ENCODE data around the gene CD52.

Gene CD52

DNA sequence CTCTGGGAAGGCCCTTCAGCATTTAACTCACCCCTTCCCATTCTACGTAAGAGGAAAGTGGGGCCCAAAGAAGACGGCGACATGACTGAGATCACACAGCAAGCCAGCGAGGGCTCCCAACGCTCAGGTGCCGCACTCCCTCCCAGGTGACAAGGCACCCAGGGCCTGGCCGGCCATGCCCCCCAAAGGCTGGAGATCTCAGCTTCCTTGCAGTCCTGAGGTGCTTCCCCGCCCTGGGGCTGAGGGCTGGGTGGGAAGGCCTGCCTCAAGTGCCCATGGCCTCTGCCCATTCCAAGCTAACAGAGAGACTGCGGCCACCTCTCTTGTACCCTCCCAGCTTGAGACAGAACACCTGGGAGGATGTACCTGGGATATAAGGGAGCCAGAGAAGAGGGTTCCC lies 37.2 kb downstream of the CD52 start:
- DNase-seq (ENCODE audit: low read depth in 2 of 2), result no peak

DNA sequence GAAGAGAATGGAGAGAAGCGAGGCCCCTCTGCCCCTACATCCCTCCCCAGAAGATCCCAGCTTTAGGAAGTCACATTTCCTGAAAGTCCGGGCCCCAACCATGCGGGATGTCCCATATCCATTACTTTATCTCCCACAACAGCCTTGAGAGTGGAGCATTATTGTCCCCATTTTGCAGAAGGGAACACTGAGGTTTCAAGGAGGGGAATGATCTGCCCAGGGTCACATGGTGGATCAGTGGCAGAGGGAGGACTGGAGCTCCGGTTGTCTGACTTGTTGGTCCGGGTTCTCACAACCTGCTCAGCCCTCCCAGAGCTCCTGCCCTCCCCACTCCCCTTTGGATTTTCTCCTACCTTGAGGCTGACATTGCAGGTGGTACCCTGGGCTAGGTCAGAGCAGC lies 38.3 kb downstream of the CD52 start:
- DNase-seq (ENCODE audit: low read depth in 2 of 2), result no peak

DNA sequence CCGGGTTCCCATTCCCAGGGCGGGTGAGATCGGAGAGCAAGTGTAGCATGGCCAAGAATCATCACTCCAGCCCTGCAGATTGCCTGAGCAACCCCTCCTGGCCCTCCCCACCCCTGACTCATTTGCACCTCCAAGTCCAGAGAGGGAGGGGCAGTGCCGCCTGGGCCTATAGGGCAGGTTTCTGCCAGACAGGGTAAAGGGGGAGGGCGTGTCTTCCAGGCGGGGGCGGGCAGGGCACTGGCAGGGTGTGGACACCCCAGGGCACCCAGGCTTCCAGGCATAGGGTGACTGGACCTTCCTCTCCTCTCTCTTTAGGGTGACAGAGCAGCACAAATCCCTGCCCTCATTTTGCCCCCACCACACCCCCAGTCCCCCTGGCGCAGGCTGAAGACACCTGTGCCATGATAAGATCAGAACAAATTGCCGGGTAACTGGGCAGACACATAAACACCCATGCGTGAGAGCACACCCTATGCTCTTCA lies 39.4 kb downstream of the CD52 start:
- no peak for DNase-seq (ENCODE audit: low read depth in 2 of 2)

DNA sequence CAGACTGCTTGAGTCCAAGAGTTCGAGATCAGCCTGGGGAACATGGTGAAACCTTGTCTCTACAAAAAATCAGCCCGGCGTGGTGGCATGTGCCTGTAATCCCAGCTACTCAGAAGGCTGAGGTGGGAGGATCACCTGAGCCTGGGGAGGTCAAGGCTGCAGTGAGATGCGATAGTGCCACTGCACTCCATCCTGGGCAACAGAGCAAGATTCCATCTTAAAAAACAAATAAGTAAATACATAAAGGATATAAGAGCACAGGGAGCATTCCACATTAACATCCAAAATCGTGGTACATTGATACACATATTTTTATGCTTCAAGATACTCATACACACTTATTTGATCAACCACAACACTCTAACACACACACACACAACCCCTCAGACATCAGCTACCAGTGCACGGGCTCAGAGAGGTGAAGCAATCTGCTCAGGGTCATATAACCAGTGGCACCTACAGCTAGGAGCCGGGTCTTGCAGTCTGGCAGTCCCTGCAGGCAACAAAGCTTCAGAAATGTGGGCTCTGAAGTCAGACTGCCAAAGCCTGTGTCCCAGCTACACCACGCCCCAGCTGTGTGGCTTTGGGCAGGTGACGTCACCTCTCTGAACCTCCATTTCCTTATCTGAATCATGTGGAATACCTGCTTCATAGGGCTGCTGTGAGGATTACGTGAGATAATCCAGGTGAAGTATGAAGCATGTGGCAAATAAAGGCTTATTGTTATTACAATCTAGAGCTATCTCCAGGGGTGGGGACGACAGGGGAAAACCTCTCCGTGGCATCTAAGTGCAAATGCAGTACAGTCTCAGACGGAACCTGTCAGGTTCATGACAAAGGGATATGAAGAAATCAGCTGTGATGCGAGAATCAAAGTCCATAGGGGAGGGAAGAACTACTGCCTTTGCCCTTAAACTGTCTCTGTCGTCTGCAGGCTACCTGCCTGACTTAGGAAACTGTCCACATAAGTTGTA lies 40.9 kb downstream of the CD52 start:
- peak; percentile 50 to 62 for DNase-seq (ENCODE audit: low read depth in 2 of 2)

DNA sequence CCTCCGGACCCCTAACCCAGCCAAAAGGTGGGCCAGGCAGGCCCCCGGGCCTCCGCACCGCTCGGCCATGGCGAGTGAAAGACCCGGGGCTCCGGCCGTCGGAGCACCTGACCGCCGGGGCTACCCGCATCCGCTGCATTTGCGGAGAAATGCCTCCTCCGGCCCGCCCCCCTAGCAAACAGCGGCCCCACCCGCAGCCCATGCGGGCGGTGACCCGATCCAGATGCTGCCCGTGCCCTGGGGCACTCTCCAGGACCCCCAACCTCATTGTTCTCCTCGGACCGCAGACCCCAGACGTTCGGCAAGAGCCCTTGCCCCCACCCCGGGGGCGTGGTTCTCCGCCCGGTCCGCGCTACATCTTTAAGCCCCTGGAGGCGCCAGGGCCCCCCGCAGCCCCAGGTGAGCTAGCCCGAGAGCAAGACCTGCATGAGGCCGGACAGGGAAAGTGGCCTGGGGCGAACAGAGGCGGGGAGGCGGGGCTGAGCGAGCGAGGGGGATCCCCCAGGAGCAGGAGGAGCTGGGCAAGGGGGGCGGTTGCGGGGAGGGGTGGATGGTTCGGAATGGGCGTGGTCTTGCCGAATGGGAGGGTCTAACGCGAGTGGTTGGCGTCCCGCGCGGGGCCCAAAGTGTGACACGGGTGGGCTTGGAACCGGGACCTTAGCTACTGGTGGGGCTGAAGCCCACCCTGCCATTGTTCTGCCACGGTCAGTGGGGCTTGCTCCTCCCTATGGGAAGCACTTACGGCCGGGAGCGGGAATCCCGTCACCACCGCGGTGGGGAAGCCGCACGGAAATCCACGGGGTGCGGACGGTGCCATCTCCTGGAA lies 42.4 kb downstream of the CD52 start:
- DNase-seq (ENCODE audit: low read depth in 2 of 2), result peak; percentile 16 to 33

DNA sequence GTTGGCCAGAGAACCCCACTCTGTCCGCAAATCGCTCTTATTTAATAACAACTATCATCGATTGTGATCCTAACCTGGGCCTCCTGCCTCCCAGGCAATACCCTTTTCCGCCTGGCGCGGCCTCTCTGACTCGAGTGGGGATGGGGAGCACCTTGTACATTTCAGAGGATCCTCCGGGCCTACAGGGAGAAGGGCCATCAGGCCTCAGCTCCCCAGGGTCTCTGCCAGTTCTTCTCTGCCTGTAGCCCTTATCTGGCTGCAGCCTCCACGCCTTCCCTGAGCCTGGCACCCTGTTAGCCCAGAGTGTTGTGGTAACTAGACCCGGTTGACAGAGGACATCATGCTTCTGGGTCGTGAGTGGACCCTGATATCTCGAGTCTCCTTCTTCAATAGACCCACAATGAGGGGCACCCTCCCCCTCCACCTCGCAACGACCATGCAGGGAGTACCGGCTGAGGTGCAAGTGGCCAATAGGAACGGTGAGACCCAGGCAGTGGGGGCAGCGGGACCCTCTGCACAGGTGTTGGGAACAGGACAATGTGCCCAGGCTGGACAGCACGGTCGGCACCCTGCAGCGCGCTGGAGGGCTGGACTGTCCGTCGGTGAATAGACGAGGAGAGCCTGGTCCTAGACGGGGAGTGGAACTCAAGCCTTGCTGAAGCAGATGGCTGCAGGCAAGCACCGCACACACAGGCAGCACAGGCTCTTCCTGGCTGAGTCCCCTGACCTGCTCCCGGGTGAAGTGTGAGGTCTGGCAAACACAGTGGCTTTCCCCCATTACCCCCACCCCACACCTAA lies 43.2 kb downstream of the CD52 start:
- no peak for DNase-seq (ENCODE audit: low read depth in 2 of 2)

DNA sequence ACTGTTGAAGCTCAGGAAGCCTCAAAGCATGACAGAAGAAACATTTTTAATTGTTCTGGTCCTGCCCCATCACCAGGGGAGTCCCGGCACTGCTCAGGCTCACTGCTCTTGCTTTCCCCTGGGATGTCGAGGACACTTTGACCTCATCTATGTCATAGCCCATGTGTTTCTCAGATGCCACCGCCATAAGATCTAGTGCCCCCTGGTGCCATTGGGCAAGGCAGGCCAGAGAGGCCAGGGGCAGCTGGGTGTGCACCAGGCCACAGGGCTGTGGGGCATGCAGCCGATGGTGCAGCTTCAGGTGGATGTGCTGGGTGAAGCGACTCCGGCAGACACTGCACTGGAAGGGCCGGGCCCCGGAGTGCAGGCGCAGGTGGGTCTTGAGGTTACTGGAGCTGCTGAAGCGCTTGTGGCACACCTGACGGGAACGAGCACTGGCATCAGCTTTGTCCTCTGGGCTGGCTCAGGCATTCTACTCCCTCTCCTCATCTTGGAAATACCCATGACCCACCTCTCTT lies 43.9 kb downstream of the CD52 start:
- no peak for DNase-seq (ENCODE audit: low read depth in 2 of 2)

DNA sequence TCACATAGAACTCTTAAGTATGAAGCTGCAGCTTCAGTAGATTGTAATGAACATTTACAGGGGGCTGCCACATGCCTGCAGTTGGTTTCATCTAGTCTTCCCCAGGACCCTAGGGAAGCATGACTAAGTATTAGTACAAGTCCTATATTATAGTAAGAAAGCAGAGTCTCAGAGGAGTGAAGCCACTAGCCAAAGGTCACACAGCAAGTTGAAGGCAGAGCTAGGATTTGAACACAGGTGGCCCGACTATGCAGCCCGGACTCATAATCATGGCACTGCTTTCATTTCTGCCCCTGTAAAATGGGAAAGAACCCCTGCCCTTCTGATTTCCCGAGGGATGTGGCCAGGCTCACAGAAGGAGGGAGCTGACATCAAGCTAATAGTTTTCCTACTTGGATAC lies 44.6 kb downstream of the CD52 start:
- DNase-seq (ENCODE audit: low read depth in 2 of 2), result no peak

DNA sequence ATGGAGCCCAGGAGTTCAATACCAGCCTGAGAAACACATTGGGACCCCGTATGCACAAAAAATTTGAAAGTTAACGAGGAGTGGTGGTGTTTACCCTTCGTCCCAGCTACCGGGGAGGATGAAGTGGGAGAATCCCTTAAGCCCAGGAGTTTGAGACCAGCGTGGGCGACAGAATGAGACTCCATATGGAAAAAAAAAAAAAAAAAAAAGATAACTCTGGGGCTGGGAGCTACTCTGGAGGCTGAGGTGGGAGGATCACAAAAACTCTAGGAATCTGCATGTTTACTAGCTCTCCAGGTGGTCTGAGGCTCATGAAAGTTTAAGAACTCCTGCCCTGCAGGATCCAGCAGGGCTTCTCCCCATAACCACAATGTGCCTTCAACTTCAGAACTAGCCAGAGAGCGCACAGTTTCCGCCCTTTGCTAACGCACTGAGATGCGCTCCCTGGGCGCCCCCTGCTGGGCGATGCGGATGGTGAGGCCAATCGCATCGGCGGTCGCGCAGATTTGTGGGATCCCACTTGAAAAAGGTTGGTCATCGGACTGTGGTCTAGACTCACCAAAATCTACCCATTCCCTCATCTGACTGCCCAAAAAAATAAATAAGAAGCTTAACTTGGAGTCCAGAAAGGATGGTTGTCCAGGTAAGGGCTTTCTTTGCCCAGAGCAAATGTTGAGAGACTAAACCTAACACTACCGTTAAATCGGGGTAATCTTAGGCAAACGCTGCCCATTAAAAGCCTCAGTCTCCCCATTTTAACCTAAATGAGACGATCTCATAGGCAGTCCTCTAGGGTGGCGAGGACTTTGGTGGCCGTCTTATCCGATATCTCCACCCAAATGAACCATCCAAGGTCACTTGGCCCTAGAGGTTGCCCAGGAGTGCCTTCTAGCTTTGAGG lies 46.0 kb downstream of the CD52 start:
- peak; percentile 72 to 83 for DNase-seq (ENCODE audit: low read depth in 2 of 2)

DNA sequence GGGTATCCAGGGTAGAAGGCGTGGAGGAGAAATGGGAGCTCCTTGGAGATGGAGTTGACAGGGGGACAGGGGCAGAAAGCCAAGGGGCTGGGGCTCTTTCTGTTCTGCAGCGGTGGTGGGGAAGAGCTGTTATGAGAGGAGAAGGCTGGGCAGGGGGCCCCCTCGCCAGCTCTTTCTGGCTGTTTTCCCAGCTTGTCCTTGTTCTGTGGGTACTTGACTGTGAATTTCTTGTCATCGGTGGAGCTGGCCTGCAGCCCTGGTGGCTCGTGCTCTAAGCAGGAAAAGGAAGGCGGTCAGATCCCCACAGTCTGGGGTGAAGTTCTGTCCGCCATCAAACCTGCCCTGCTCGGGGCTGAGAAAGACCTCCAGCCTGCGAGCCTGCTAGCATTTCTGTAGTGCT lies 47.2 kb downstream of the CD52 start:
- no peak for DNase-seq (ENCODE audit: low read depth in 2 of 2)

DNA sequence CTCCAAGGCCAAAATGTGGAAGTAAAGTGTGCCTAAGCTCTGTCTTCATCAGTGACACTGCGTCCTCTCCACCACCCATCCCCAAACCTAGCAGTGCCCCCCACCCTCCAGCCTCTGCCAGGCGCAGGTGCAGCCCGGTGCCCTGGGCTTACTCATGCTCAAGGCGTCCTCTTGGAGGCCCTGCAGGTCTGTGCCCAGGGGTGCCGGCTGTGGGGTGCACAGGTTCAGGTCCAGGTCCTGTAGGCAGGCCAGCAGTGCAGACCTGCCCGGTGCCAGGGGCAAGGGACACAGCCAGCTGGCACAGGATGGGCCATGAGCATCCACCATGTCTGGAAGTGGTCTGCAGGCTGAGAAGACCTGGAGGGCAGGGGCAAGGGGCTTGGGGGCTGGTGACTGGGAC lies 49.7 kb downstream of the CD52 start:
- no peak for DNase-seq (ENCODE audit: low read depth in 2 of 2)

DNA sequence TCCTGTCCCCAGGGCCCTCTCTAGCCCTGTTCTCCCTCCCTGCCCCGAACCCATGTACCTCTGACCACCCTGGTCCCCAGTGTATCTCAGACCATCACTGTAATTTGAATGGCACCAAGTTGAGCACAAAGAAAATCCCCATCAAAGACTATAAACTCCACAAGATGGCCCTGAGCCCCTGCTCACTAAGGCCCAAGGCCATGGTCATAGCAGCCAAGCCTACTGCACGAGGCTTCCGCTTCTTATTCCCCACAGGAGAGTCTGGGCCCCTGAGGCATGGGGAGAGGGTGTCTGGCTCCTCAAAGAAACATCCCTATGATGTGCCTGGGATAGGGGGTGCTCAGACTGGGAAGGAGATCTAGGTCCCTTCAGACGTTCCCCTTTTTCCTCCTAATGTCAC lies 50.2 kb downstream of the CD52 start:
- no peak for DNase-seq (ENCODE audit: low read depth in 2 of 2)

DNA sequence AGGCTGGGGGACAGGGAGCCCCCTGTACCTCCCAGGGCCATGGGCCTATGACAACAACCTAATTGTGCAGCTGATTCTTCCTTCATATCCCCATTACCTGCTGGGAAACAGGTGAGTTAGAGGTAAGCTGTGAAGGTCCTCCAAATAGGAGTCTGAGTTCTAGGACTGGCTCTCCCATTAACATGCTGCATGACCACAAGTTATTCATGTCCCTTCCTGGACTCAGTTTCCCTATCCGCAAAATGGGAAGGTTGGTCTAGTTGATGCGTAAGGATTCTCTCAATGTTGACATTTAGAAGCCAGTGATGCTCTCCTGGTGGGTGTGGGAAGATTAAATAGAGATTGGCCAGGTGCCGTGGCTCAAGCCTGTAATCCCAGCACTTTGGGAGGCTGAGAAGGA lies 50.7 kb downstream of the CD52 start:
- no peak for DNase-seq (ENCODE audit: low read depth in 2 of 2)

Data from stimulated activated CD4-positive, alpha-beta T cell treated with anti-CD3 and anti-CD28 coated beads, Interleukin-15, amount 100 ng/mL, for 48 hours (primary cell).